SU-DHL-6 (cell line): ENCODE data around the gene CERS6.

ENCODE experiments used
- H2AFZ ChIP-seq: fragments of 200-600 bp; sonication (generic); 2 replicates; pipeline ENCODE4 v1.6.1; 2014; ENCODE audit warnings: low read depth, mild to moderate bottlenecking, moderate library complexity, mixed read lengths, antibody characterized with exemption, low read length; ENCODE audit not compliant: severe bottlenecking
- H3F3A ChIP-seq: fragments of 200-600 bp; shearing (Covaris generic); 2 replicates; pipeline ENCODE4 v1.6.0; 2016; ENCODE audit warnings: antibody characterized with exemption, mild to moderate bottlenecking; ENCODE audit not compliant: insufficient read depth
- H3K27ac ChIP-seq: fragments of 200-600 bp; sonication (generic); 2 replicates; pipeline ENCODE4 v1.5.1; 2016; ENCODE audit warnings: low read depth, mild to moderate bottlenecking, low read length, moderate library complexity, mixed read lengths
- H3K27me3 ChIP-seq: fragments of 200-600 bp; sonication (generic), shearing (Covaris generic); 2 replicates; pipeline ENCODE4 v1.6.0; 2014; ENCODE audit warnings: mild to moderate bottlenecking, low read length
- H3K36me3 ChIP-seq: fragments of 200-600 bp; sonication (generic); 2 replicates; pipeline ENCODE4 v1.6.1; 2014; ENCODE audit warnings: mild to moderate bottlenecking, low read length, mixed read lengths
- H3K4me2 ChIP-seq: fragments of 300-600, 200-600 bp; shearing (Covaris generic), sonication (generic); 2 replicates; pipeline ENCODE4 v1.6.0; 2014; ENCODE audit warnings: low read length, low read depth, mild to moderate bottlenecking; ENCODE audit not compliant: poor library complexity, severe bottlenecking
- H3K4me3 ChIP-seq: fragments of 200-600 bp; sonication (generic); 2 replicates; pipeline ENCODE4 v1.5.1; 2014; ENCODE audit warnings: antibody characterized with exemption, low read length, mild to moderate bottlenecking, mixed read lengths; ENCODE audit not compliant: insufficient read depth, poor library complexity, severe bottlenecking
- H3K79me2 ChIP-seq: fragments of 200-600 bp; sonication (generic); 2 replicates; pipeline ENCODE4 v1.6.1; 2014; ENCODE audit warnings: mild to moderate bottlenecking, low read length, moderate library complexity; ENCODE audit not compliant: insufficient read depth
- H3K9ac ChIP-seq: fragments of 200-600 bp; sonication (generic); 2 replicates; pipeline ENCODE4 v1.7.0; 2014; ENCODE audit warnings: mild to moderate bottlenecking, low read length
- H3K9me2 ChIP-seq: fragments of 200-600 bp; sonication (generic); replicated peaks from 2 replicates; pipeline ENCODE4 v1.6.1; 2014; ENCODE audit warnings: low read length; ENCODE audit not compliant: insufficient read depth
- H3K9me3 ChIP-seq: fragments of 200-600 bp; sonication (generic); 2 replicates; pipeline ENCODE4 v1.6.1; 2014; ENCODE audit warnings: low read length, mixed read lengths; ENCODE audit not compliant: insufficient read depth
- H4K20me1 ChIP-seq: fragments of 200-600 bp; sonication (generic); 2 replicates; pipeline ENCODE4 v1.6.1; 2014; ENCODE audit warnings: low read depth, mild to moderate bottlenecking, antibody characterized with exemption, low read length, moderate library complexity, mixed read lengths
- EZH2phosphoT487 ChIP-seq: fragments of 200-600 bp; sonication (generic), shearing (Covaris generic); conservative IDR thresholded peaks from 2 replicates; pipeline ENCODE4 v1.6.1; 2018; ENCODE audit warnings: mild to moderate bottlenecking, antibody characterized with exemption, low read length, moderate library complexity, mixed read lengths
- TF ChIP-seq, protein P1 (sequence below): fragments of 200-600 bp; sonication (generic); IDR thresholded peaks from one replicate; pipeline ENCODE4 v1.5.1; 2017; ENCODE audit warnings: antibody characterized with exemption, mild to moderate bottlenecking, low read length, moderate library complexity; ENCODE audit not compliant: insufficient read depth, poor library complexity, severe bottlenecking

Gene CERS6

DNA sequence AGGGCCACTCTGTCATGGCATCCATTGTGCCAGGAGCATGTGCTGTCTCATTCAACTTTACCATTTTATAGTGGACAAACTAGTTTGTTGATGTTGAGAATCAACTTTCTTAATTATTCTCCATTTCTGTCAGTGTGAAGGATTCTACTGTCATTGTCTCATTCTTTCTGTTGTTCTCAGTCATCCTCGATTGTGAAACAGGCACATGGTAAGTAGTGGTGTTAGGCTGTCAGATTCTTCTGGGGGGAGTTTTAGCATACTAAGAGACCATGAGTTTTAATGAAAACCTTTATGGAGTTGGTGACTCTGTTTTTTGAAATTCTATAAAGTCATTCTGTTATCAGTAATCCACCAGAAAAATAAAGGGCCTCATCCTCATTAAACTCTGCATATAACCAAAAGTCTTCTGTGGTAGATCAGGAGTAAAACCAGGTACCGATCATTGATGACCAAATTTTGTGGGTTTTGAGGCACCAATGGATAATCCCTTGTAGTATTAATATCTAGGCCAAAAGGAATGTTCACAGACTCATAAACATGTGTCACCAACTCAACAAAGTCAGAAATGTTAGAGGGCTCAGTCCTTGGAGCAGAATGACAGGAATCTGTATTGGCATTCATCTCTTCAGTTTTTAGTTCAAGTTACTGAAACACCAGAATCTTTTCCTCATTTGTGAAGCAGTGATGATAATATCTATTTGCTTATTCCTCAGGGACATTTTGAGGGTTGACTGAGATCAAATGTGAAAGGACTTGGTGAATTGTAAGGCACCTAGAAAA lies 73.2 kb downstream of the CERS6 start:
- Histone ChIP-seq H3K4me3 (no peak overlapping the region), H3K36me3 (no peaks in the 10 kb centered on the region), H3K4me2 (no peak overlapping the region), H3K9ac (no peak overlapping the region), H2AFZ (no peak overlapping the region), H3K27me3 (no peaks in the 10 kb centered on the region), H4K20me1 (no peaks in the 10 kb centered on the region), H3K9me3 (no peaks in the 10 kb centered on the region), H3K9me2 (no peaks in the 10 kb centered on the region), H3K27ac (no peak overlapping the region), H3K79me2 (no peaks in the 10 kb centered on the region), H3F3A (no peaks in the 10 kb centered on the region)
- TF ChIP-seq, protein P1, sequence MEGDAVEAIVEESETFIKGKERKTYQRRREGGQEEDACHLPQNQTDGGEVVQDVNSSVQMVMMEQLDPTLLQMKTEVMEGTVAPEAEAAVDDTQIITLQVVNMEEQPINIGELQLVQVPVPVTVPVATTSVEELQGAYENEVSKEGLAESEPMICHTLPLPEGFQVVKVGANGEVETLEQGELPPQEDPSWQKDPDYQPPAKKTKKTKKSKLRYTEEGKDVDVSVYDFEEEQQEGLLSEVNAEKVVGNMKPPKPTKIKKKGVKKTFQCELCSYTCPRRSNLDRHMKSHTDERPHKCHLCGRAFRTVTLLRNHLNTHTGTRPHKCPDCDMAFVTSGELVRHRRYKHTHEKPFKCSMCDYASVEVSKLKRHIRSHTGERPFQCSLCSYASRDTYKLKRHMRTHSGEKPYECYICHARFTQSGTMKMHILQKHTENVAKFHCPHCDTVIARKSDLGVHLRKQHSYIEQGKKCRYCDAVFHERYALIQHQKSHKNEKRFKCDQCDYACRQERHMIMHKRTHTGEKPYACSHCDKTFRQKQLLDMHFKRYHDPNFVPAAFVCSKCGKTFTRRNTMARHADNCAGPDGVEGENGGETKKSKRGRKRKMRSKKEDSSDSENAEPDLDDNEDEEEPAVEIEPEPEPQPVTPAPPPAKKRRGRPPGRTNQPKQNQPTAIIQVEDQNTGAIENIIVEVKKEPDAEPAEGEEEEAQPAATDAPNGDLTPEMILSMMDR, result no peak
- no peak for TF ChIP-seq EZH2phosphoT487

DNA sequence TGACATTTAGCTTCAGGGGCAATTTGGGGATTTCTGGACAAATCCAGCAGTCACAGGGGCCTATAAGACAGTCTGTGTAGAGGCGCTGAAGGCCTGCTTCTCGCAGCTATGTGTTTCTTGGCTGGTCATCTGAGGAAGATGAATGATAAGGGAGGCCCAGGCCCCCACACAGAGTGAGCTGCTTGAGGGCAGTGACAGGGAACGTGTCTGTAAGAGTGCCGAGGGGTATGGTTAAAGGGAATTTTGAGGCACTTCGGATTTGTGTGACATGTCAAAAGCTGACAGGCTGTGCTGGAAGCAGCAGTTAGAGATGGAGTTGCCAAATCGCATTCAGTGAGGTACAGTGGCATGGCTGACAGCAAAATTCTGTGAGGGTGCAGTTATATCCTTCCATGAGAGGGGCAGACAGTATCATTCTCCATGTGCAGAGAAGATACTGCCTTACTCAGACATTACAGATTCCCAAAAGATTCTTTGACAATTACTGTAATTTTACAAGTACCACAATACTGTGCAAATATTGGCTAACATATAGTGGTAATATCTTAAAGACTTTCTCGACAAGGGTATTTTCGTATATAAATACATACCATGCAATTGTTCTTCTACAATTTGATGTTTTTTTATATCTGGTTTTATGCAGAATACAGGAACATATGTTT lies 74.0 kb downstream of the CERS6 start:
- TF ChIP-seq, protein P1, result no peak
- TF ChIP-seq EZH2phosphoT487, result no peak
- Histone ChIP-seq H3K27ac (no peak overlapping the region), H2AFZ (no peak overlapping the region), H3F3A (no peaks in the 10 kb centered on the region), H3K9me2 (no peaks in the 10 kb centered on the region), H3K9me3 (no peaks in the 10 kb centered on the region), H4K20me1 (no peaks in the 10 kb centered on the region), H3K4me2 (no peak overlapping the region), H3K4me3 (no peak overlapping the region), H3K36me3 (no peaks in the 10 kb centered on the region), H3K27me3 (no peaks in the 10 kb centered on the region), H3K79me2 (no peaks in the 10 kb centered on the region), H3K9ac (no peak overlapping the region)

DNA sequence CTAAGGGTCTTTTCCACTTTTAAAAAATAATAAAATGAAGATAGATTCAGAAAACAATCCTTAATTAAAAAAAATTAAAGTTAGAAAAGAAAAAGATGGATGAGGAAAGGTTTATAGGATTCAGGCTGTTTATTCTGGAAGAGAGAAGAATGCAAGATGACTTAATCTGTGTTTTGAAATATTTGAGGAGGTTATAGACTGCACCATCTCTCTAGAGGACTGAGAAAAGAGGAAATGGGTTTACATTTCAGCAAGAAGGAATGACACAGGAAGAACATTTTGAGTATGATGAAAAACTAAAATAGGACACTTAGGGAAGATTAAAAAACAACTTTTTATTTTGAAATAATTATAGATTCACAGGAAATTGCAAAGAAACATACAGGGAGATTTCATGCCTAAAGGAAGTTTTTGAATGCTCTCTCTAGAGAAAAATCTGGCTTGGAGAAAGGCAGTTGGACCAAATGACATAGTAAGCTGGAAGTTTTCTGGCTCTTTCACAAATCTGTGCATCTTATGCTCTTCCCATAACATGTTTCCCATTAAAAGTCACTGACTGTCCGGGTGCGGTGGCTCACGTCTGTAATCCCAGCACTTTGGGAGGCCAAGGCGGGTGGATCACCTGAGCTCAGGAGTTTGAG lies 75.0 kb downstream of the CERS6 start:
- no peak overlapping the region for H2AFZ ChIP-seq
- H3F3A ChIP-seq, result no peaks in the 10 kb centered on the region
- H3K27me3 ChIP-seq, result no peaks in the 10 kb centered on the region
- H3K9me2 ChIP-seq, result no peaks in the 10 kb centered on the region
- no peaks in the 10 kb centered on the region for H4K20me1 ChIP-seq
- no peak overlapping the region for H3K27ac ChIP-seq
- no peak overlapping the region for H3K4me2 ChIP-seq
- H3K4me3 ChIP-seq, result no peak overlapping the region
- no peak for TF ChIP-seq EZH2phosphoT487
- no peaks in the 10 kb centered on the region for H3K9me3 ChIP-seq
- H3K79me2 ChIP-seq, result no peaks in the 10 kb centered on the region
- no peaks in the 10 kb centered on the region for H3K36me3 ChIP-seq
- H3K9ac ChIP-seq, result no peak overlapping the region

DNA sequence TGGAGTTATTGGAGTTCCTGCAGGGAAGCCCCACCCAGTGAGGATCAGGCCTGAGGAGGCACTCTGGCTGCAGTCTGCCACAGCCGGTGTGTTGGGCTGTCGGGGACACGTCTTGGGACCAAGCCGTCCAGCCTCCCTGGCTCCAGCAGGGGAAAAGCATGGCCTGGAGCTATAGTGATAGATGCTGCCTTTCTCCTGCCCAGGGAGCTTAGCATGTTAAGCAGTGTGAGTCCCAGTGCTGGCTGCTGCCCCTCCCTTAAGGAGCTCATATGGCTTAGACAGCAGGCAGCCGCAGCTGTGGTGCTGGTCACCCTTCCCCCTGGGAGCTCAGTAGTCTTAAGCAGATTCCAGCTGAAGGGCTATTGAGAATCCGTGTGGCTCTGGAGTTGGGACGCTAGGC lies 78.9 kb downstream of the CERS6 start:
- Histone ChIP-seq H3K27ac (no peak overlapping the region), H3K9ac (no peak overlapping the region), H3K4me3 (no peak overlapping the region), H3K79me2 (no peaks in the 10 kb centered on the region), H3K9me2 (no peaks in the 10 kb centered on the region), H3K27me3 (no peaks in the 10 kb centered on the region), H2AFZ (no peak overlapping the region), H3K4me2 (no peak overlapping the region), H4K20me1 (no peaks in the 10 kb centered on the region), H3K36me3 (no peaks in the 10 kb centered on the region), H3F3A (no peaks in the 10 kb centered on the region), H3K9me3 (no peaks in the 10 kb centered on the region)
- TF ChIP-seq, protein P1, result no peak
- TF ChIP-seq EZH2phosphoT487, result no peak
